Measurements from ENCODE around the gene PROC. TPM values are rescaled to one million over a fixed set of nuclear protein-coding genes. Genes with fewer than 3 reads are reported as not detected.

Gene PROC
- total RNA-seq (ENCODE audit: low replicate concordance): not detected in 2 replicates

GRCh38 chr2:127418300-127419111, at the start of gene PROC:
TSS of gene PROC (plus strand) at chr2:127418427. CDS start at chr2:127419943, 1,516 bp downstream.
- no peak for DNase-seq (ENCODE audit: low read depth)
- TF ChIP-seq, protein P1, sequence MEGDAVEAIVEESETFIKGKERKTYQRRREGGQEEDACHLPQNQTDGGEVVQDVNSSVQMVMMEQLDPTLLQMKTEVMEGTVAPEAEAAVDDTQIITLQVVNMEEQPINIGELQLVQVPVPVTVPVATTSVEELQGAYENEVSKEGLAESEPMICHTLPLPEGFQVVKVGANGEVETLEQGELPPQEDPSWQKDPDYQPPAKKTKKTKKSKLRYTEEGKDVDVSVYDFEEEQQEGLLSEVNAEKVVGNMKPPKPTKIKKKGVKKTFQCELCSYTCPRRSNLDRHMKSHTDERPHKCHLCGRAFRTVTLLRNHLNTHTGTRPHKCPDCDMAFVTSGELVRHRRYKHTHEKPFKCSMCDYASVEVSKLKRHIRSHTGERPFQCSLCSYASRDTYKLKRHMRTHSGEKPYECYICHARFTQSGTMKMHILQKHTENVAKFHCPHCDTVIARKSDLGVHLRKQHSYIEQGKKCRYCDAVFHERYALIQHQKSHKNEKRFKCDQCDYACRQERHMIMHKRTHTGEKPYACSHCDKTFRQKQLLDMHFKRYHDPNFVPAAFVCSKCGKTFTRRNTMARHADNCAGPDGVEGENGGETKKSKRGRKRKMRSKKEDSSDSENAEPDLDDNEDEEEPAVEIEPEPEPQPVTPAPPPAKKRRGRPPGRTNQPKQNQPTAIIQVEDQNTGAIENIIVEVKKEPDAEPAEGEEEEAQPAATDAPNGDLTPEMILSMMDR (IDR thresholded peaks at IDR 0.05; ENCODE audit: insufficient read depth, low read length): no peak
- H3K4me3 ChIP-seq (ENCODE audit: low read depth, low read length): no peak within 1 kb of the TSS

GRCh38 chr2:127370010-127370409, 48.2 kb upstream of the PROC start:
- TF ChIP-seq, protein P1 (IDR thresholded peaks at IDR 0.05; ENCODE audit: insufficient read depth, low read length): no peak
- DNase-seq (ENCODE audit: low read depth): no peak

DNA sequence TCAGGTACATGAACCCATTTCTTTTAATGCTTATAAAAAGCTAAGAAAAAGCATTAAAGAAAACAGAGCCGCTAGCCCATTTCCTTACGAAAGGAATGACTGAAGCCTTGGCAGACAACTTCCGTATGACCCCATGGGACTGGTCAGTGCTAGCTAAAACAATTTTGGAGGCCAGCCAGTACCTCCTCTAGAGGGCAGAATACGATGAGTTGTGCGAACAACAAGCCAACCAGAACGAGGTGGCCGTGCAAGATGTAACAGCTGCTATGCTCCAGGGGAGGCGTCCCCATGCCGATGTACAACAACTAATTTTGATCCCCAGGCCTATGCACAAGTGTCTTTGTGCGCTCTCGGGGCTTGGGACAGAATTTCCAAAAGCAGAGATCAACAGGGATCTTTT, 47.2 kb upstream of the PROC start:
- H3K4me3 ChIP-seq (ENCODE audit: low read depth, low read length): no peak overlapping the region
- peak; percentile 25 for DNase-seq (ENCODE audit: low read depth)
- TF ChIP-seq, protein P1 (IDR thresholded peaks at IDR 0.05; ENCODE audit: insufficient read depth, low read length): no peak

More at GRCh38 chr2:127370010-127370409, 48.2 kb upstream of the PROC start:
- H3K4me3 ChIP-seq (ENCODE audit: low read depth, low read length): no peak overlapping the region

GRCh38 chr2:127373362-127374083, 44.7 kb upstream of the PROC start:
- H3K4me3 ChIP-seq (ENCODE audit: low read depth, low read length): no peak overlapping the region
- TF ChIP-seq, protein P1 (IDR thresholded peaks at IDR 0.05; ENCODE audit: insufficient read depth, low read length): no peak
- no peak for DNase-seq (ENCODE audit: low read depth)

- DNase-seq (ENCODE audit: low read depth): no peak
- H3K4me3 ChIP-seq (ENCODE audit: low read depth, low read length): no peak overlapping the region
- TF ChIP-seq, protein P1 (IDR thresholded peaks at IDR 0.05; ENCODE audit: insufficient read depth, low read length): no peak
Observed at GRCh38 chr2:127376257-127376656, 42.0 kb upstream of the PROC start.

GRCh38 chr2:127377262-127377661, 41.0 kb upstream of the PROC start:
- H3K4me3 ChIP-seq (ENCODE audit: low read depth, low read length): no peak overlapping the region
- TF ChIP-seq, protein P1 (IDR thresholded peaks at IDR 0.05; ENCODE audit: insufficient read depth, low read length): no peak
- DNase-seq (ENCODE audit: low read depth): no peak
